ENCODE measurements around the gene TK2.

GRCh38 chr16:66592814-66593213, 42.9 kb upstream of the TK2 start:
- TF ChIP-seq CTCF (IDR thresholded peaks at IDR 0.05 in 8 of 11, conservative IDR thresholded peaks at IDR 0.05 in 3 of 11) = no peak
- TF ChIP-seq POLR2A (IDR thresholded peaks at IDR 0.05) = no peak
- no peak for TF ChIP-seq POLR2AphosphoS5 (IDR thresholded peaks at IDR 0.05)
